HCT116 (cell line): ENCODE results near the gene SUN5. TPM values are rescaled to one million over a fixed set of nuclear protein-coding genes. Genes with fewer than 3 reads are reported as not detected.

Source experiments
- ATAC-seq: fragments of 200-7000 bp; cut with Tn5 transposase; 2 replicates; pipeline ENCODE4 v1.9.1; 2020; ENCODE audit warnings: mild to moderate bottlenecking, moderate library complexity
- BruUV-seq: library from RNA; stranded (reverse); fragments of 400-500 nt; replicated peaks from 2 replicates; lab custom pipeline; 2021; lab: Mats Ljungman, UMichigan
- CTCF ChIA-PET: fragments of 300-600 bp; sonication (Branson Sonifier 250); formaldehyde crosslinking; loops from one replicate; lab custom pipeline; 2021; ENCODE audit warnings: antibody characterized with exemption; lab: Charles Lee
- POLR2A ChIA-PET: fragments of 300-600, 350-600 bp; sonication (Branson Sonifier 250); formaldehyde crosslinking; loops from one replicate; lab custom pipeline; 2021; ENCODE audit warnings: antibody characterized with exemption; lab: Charles Lee
- RAD21 ChIA-PET, 2 experiments: fragments of 300-600 bp; sonication (Branson Sonifier 250); formaldehyde crosslinking; loops; one replicate each; lab custom pipeline; 2023; ENCODE audit warnings: low total read pairs in 2 of 2; ENCODE audit not compliant: uncharacterized antibody in 2 of 2, unreplicated experiment in 2 of 2, low non-redundant PET in 1 of 2; lab: Charles Lee
- DNase-seq: peaks from one replicate; pipeline ENCODE4 v3.0.0-alpha.2; 2010; ENCODE audit warnings: low read depth, low spot score
- H2AFZ ChIP-seq: fragments of 200-600 bp; shearing (Covaris generic), sonication (generic); 2 replicates; pipeline ENCODE4 v1.6.1; 2017; ENCODE audit warnings: low read depth, mixed run types, mixed read lengths, antibody characterized with exemption, low read length; ENCODE audit not compliant: poor library complexity, severe bottlenecking
- H3K27ac ChIP-seq: 2 replicates; pipeline ENCODE4 v1.5.1; 2012; ENCODE audit warnings: low read depth, low read length
- H3K27me3 ChIP-seq: fragments of 200-600 bp; sonication (generic); 2 replicates; pipeline ENCODE4 v1.6.1; 2016; ENCODE audit warnings: mixed run types, low read length, mixed read lengths; ENCODE audit not compliant: insufficient read depth
- H3K36me3 ChIP-seq, 2 experiments: fragments of 200-500 bp in 1 of 2; fragments of 200-600 bp in 1 of 2; sonication (Bioruptor generic) in 1 of 2; sonication (generic) in 1 of 2; 2 replicates each; pipeline versions ENCODE4 v1.5.1 to v1.6.1; 2014 to 2016; ENCODE audit warnings: low read length in 2 of 2, inconsistent platforms in 1 of 2, mixed read lengths in 1 of 2, mixed run types in 1 of 2; ENCODE audit not compliant: insufficient read depth in 2 of 2, control insufficient read depth in 1 of 2
- H3K4me1 ChIP-seq, 2 experiments: fragments of 200-600 bp in 1 of 2; sonication (generic) in 1 of 2; 2 replicates each; pipeline versions ENCODE4 v1.5.1 to v1.6.1; 2012 to 2017; ENCODE audit warnings: low read length in 2 of 2, inconsistent platforms in 1 of 2, mild to moderate bottlenecking in 1 of 2, mixed read lengths in 1 of 2, mixed run types in 1 of 2, moderate library complexity in 1 of 2; ENCODE audit not compliant: insufficient read depth in 2 of 2, control insufficient read depth in 1 of 2
- H3K4me2 ChIP-seq: fragments of 200-600 bp; sonication (generic); 2 replicates; pipeline ENCODE4 v1.6.1; 2017; ENCODE audit warnings: mixed run types, low read length, mixed read lengths
- H3K4me3 ChIP-seq, 2 experiments: fragments of 200-600 bp in 1 of 2; sonication (generic) in 1 of 2; replicated peaks in 1 of 2; 2 replicates each; pipeline ENCODE4 v1.5.1; 2011 to 2016; ENCODE audit warnings: low read length in 2 of 2, control low read depth in 1 of 2, low read depth in 1 of 2, mild to moderate bottlenecking in 1 of 2, mixed read lengths in 1 of 2, mixed run types in 1 of 2
- H3K79me2 ChIP-seq: fragments of 200-600 bp; sonication (generic); 2 replicates; pipeline ENCODE4 v1.6.1; 2017; ENCODE audit warnings: mild to moderate bottlenecking, mixed run types, low read length, moderate library complexity, mixed read lengths; ENCODE audit not compliant: insufficient read depth
- H3K9ac ChIP-seq: fragments of 200-600 bp; sonication (generic); 2 replicates; pipeline ENCODE4 v1.6.1; 2016; ENCODE audit warnings: low read length, mixed read lengths
- H3K9me2 ChIP-seq: fragments of 200-600 bp; sonication (generic), shearing (Covaris generic); 2 replicates; pipeline ENCODE4 v1.6.1; 2017; ENCODE audit warnings: mixed run types, mild to moderate bottlenecking, moderate library complexity; ENCODE audit not compliant: insufficient read depth
- H3K9me3 ChIP-seq, 2 experiments: fragments of 200-500 bp in 1 of 2; fragments of 200-600 bp in 1 of 2; sonication (Bioruptor generic) in 1 of 2; sonication (generic) in 1 of 2; 2 replicates each; pipeline ENCODE4 v1.6.1; 2014 to 2017; ENCODE audit warnings: low read length in 2 of 2, mixed read lengths in 2 of 2, inconsistent platforms in 1 of 2, low read depth in 1 of 2, mild to moderate bottlenecking in 1 of 2, mixed run types in 1 of 2, moderate library complexity in 1 of 2; ENCODE audit not compliant: control insufficient read depth in 1 of 2, insufficient read depth in 1 of 2
- H4K20me1 ChIP-seq: fragments of 200-600 bp; sonication (generic), shearing (Covaris generic); 2 replicates; pipeline ENCODE4 v1.6.1; 2017; ENCODE audit warnings: mixed run types, mild to moderate bottlenecking, moderate library complexity; ENCODE audit not compliant: insufficient read depth
- ATF3 ChIP-seq: IDR thresholded peaks from 2 replicates; pipeline ENCODE4 v1.6.1; 2012
- CEBPB ChIP-seq: IDR thresholded peaks from 2 replicates; pipeline ENCODE4 v1.6.1; 2012; ENCODE audit warnings: low read depth
- CTCF ChIP-seq, 3 experiments: fragments of 200-600 bp in 1 of 3; sonication (generic) in 1 of 3; IDR thresholded peaks in 2 of 3; conservative IDR thresholded peaks in 1 of 3; 2 replicates each; pipeline ENCODE4 v1.5.1; 2012 to 2017; ENCODE audit warnings: low read depth in 2 of 3, low read length in 2 of 3, antibody characterized with exemption in 1 of 3, borderline replicate concordance in 1 of 3, control low read depth in 1 of 3, mild to moderate bottlenecking in 1 of 3, mixed read lengths in 1 of 3, mixed run types in 1 of 3, moderate library complexity in 1 of 3; ENCODE audit not compliant: insufficient read depth in 1 of 3
- EGR1 ChIP-seq: IDR thresholded peaks from 2 replicates; pipeline ENCODE4 v1.6.1; 2012; ENCODE audit warnings: low read depth
- FOSL1 ChIP-seq: IDR thresholded peaks from 2 replicates; pipeline ENCODE4 v1.6.1; 2012; ENCODE audit warnings: low read depth
- MAX ChIP-seq: IDR thresholded peaks from 2 replicates; pipeline ENCODE4 v1.6.1; 2012
- POLR2AphosphoS5 ChIP-seq: IDR thresholded peaks from 2 replicates; pipeline ENCODE4 v1.6.1; 2011; ENCODE audit warnings: mild to moderate bottlenecking, low read depth, low read length, moderate library complexity
- RAD21 ChIP-seq: IDR thresholded peaks from 2 replicates; pipeline ENCODE4 v1.6.1; 2012; ENCODE audit warnings: low read depth, mild to moderate bottlenecking
- SP1 ChIP-seq: IDR thresholded peaks from 2 replicates; pipeline ENCODE4 v1.6.1; 2012; ENCODE audit warnings: low read depth
- SRF ChIP-seq: IDR thresholded peaks from 2 replicates; pipeline ENCODE4 v1.6.1; 2012; ENCODE audit warnings: low read depth
- TCF7L2 ChIP-seq: IDR thresholded peaks from 2 replicates; pipeline ENCODE4 v1.7.0; 2011; ENCODE audit warnings: borderline replicate concordance, inconsistent platforms; ENCODE audit not compliant: insufficient read depth, insufficient read length; ENCODE audit errors: extremely low read depth
- ZBTB33 ChIP-seq: IDR thresholded peaks from 2 replicates; pipeline ENCODE4 v1.6.1; 2011; ENCODE audit warnings: mild to moderate bottlenecking, low read length, moderate library complexity; ENCODE audit not compliant: insufficient replicate concordance; ENCODE audit errors: extremely low read depth
- ZFX ChIP-seq: fragments of 450-650 bp; IDR thresholded peaks from 2 replicates; pipeline ENCODE4 v1.6.1; 2017
- intact Hi-C: fragments of 100-400 bp; cut with micrococcal nuclease; formaldehyde crosslinking; loops from 2 replicates; pipeline ENCODE4 v1.10.0; 2022
- total RNA-seq: library from RNA; stranded (reverse); gene quantifications from one replicate; pipeline ENCODE4 v1.2.1, GENCODE V29; 2021; ENCODE audit not compliant: unreplicated experiment

Gene SUN5
- total RNA-seq, 1 experiment from 2014 or later = not detected

GRCh38 chr20:33053291-33054106, 49.3 kb upstream of the SUN5 start, which contains the start of gene BPIFB3:
Gene BPIFB3 (plus strand): TSS chr20:33053903. CDS start chr20:33055436, 1,533 bp downstream.
- POLR2A ChIA-PET = no interaction called here
- H4K20me1 ChIP-seq = no peaks in the 10 kb centered on the region
- H3K27ac ChIP-seq = no peak within 1 kb of the TSS
- no peaks in the 10 kb centered on the region for H3K9me2 ChIP-seq
- RAD21 ChIA-PET = no interaction called here
- H2AFZ ChIP-seq = no peak within 1 kb of the TSS
- H3K4me3 ChIP-seq = no peak within 1 kb of the TSS
- H3K36me3 ChIP-seq = no peaks in the 10 kb centered on the region
- H3K27me3 ChIP-seq = no peaks in the 10 kb centered on the region
- H3K9me3 ChIP-seq = no peaks in the 10 kb centered on the region
- CTCF ChIA-PET = no interaction called here
- intact Hi-C loops = no loop called here
- DNase-seq = no peak
- H3K79me2 ChIP-seq = no peaks in the 10 kb centered on the region
- TF ChIP-seq ZBTB33 (no peak), MAX (no peak), FOSL1 (no peak), RAD21 (no peak), ATF3 (no peak), EGR1 (no peak), TCF7L2 (no peak), CEBPB (no peak), CTCF (IDR thresholded peaks at IDR 0.05 in 2 of 3, conservative IDR thresholded peaks at IDR 0.05 in 1 of 3; ENCODE audit: borderline replicate concordance in 1 of 3, insufficient read depth in 1 of 3, low read depth in 2 of 3, low read length in 2 of 3) (no peak), POLR2AphosphoS5 (no peak), ZFX (no peak), SRF (no peak), SP1 (no peak)
- no peak within 1 kb of the TSS for H3K4me2 ChIP-seq
- ATAC-seq = no peak
- H3K4me1 ChIP-seq = no peaks in the 10 kb centered on the region
- BruUV-seq = no TSS peak
- H3K9ac ChIP-seq = no peak within 1 kb of the TSS
